Activated CD8-positive, alpha-beta memory T cell treated with anti-CD3 and anti-CD28 coated beads, Interleukin-2, amount 50 U/mL, for 24 hours (primary cell): Measurements from ENCODE around the gene DMAC1.

ENCODE experiments used
- DNase-seq: peaks from one replicate; pipeline ENCODE4 v3.0.0-alpha.2; 2020; ENCODE audit errors: extremely low read depth

The DMAC1 gene

DNA sequence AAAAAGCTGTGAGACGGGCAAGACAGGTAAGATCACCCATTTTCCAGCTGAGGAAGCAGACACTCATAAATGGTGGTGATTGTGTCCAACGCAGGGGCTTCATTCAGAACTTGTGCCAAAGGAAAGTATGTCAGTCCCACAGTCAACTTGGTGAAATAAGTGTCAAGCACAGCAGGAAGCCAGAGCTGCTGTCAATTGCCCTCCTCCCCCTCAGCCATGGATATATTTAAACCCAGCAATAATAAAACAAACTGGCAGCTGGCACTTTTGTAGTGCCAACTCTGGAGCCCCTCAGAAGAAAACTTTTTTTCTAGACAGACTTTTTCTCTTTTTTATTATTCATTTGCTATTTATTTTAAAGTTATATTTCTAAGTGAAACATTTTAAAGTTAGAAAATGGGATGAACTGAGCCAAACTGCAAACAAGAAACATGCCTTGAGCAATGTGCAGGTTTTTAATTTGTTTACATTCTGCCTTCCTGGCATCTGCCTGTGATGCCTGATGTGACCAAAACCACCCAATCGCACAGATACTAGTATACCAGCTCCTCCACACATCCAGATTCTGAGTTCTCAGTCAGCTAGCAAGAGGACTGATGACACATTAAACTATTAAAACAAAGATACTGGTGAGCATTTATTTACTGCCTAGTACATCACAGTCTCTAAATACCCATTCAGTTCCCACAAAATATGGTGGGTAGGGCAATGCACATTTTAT, 17.0 kb downstream of the DMAC1 start:
- no peak for DNase-seq

DNA sequence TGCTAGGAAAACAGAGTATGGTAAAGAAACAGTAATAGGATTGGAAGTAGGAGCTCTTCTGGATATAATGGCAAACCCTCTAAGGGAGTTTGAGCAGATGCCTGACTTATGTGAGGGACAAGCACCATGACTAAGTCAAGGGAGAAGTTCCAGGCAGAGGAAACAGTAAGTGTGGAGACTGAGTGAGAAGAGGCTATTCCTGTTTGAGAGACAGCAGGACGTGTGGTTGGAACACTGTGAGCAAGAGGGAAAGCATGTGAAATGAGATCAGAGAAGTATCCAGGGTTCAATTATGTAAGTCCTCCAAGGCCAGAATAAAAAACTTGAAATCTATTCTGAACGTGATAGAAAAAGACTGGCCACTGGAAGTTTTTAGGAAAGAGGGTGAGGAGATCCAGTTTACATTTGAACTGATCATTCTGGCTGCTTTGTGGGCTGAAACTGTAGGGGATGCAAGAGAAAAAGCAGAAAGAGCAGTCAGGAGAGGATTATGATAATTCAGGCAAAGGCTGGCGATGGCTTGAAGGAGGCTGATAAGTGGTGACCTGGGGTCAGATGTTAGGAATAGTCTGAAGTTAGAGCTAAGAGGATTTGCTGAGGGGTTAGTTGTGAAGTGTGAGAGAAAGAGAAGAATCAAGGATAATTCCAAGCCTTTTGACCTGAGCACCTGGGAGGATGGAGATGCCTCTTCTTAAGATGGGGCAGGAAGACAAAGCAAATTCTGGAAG, 19.2 kb downstream of the DMAC1 start:
- no peak for DNase-seq

DNA sequence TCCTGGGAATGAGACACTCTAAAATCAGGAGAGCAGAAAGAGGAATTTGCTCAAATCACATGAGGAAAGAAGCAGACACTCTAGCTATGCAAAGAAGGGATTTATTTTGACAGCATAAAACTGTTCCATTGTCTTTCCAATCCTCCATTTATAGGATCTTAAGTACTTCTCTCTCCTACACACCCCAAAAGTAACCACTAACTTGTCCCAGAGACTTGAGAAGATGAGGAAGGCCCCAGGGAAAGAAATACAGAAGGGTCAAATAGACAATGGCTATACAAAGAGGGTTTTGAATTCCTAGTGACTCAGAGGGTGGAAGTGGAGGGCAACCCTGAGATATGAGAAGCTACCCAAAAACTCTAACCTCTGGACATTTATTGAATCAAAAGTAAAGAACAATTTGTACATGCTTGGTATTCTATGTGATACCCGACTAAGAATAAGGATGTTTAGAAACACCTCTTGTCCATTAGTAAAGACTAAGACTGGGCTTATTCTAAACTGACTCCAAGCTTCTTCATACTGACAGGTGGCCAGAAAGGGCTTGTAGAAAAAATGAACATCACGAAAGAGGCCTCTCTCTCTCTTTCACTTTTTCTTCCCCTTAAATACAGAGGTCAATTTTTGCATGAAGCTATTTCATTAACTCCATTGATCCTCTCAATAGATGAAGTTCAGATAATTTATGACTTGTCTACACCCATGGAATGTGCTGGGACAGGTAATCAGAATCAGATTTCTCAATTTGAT, 20.6 kb downstream of the DMAC1 start:
- no peak for DNase-seq

DNA sequence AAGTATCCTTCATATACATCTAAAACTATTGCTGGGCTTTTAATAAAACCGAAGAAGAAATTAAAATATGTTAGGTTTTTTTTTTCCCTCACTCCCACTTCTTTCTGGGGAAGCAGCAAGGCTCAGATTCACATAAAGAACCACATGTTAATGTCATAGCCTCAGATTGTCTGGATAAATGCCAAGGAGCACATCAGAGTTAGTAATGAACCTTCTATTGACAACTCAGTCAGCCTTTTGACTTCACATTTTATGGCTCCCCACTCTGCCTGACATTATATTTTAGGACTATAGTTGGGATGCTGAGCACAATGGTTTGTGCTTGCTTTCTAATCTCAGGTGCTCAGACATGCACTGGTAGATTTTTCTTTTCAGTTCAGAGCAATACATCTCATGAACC, 21.8 kb downstream of the DMAC1 start:
- no peak for DNase-seq

DNA sequence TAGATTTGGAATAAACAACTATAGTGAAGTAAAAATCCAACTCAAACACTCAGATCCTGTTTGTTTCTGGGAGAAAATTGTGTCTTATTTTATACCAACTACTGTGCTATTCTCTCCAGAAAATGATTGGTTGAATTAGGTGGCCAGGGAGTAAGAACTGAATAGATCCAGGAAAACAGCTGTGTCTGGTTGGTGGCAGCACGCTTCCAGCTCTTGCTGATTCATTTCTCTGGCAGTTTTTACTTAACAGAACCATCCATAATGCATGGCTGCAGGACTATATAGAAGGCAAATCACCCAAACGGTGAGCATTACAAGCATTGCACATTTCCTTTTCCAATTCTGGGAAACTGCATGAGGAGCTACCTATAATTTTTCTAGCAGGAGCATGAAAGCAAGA, 29.5 kb downstream of the DMAC1 start:
- DNase-seq = no peak

DNA sequence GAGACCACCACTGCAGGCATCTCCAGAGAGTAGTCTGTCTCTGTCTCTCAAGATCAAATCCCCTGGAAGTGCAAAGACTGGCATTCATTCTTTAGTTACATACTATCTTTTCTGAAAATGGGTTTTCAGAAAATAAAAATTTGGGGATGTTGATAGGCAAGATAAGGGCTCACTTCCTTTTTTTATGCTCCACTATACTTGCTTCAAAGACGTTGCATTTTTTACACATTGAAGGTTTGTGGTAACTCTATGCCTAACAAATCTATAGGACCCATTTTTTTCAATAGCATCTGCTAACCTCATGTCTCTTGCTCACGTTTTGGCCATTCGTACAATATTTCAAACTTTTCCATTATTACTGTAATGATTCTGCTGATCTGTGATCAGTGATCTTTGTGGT, 37.0 kb downstream of the DMAC1 start:
- DNase-seq = no peak

DNA sequence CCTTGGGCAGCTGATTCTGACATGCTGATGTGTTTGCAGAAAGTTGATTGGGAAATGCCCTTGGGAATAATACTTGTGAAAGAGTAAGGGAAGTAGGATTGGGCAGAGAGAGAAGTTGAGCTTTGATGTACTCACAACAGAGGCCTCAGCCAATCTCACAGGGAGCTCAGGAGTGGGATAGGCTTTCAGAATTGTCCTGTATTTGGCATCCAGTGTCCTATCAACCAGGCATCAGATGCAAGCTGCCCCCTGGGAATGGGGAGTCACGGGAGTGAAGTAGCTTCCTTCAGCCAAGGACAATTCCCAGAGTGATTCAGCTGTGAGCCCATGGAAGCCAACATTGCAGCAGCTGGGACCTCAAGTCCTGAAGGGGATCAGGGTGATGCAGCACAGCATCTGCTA, 39.6 kb downstream of the DMAC1 start:
- DNase-seq = no peak

DNA sequence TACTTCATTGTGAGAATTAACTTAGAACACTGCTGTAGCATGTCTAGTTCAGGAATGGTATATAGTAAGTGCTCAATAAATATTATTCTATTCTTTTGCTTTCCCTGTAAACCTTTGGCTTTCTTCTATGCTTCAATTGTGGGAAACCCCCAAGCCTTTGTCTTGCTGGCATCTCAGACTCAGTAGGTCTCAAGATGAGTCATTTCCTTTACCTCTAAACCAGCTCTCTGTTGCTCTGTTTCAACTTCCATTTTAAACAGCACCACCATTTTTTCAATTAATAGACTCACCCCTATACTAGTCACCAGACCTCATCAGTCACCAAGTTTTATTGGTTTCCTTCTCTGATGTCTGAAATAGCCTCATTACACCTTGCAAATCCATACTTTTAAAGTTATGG, 43.5 kb downstream of the DMAC1 start:
- no peak for DNase-seq

DNA sequence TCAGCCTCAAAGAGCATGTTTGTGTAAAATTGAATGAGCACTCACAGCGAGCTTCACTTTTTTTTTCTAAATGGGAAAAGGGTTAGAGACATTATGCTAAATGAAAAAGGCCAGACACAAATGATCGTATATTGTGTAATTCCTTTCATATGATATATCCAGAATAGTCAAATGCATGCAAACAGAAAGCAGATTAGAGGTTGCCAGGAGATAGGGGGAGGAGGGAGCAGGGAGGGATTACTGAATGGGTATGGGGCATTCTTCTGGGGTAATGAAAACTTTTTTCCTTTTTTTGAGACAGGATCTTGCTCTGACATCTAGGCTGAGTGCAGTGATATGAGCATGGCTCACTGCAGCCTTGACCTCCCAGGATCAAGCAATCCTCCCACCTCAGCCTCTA, 47.1 kb downstream of the DMAC1 start:
- no peak for DNase-seq
